A673 (cell line): ENCODE measurements around the gene SPATA33. TPM values are rescaled to one million over a fixed set of nuclear protein-coding genes. Genes with fewer than 3 reads are reported as not detected.
"Not testable (repeated sequence)": the region's sequence is repeated elsewhere in the genome, so short reads cannot be mapped to it uniquely, and the experiment has no call there.

Source experiments
- BruUV-seq: library from RNA; stranded (reverse); fragments of 400-500 nt; replicated peaks from 2 replicates; lab custom pipeline; 2021; lab: Mats Ljungman, UMichigan
- CTCF ChIA-PET: fragments of 300-600 bp; sonication (Branson Sonifier 250); formaldehyde crosslinking; loops from one replicate; lab custom pipeline; 2022; ENCODE audit warnings: antibody characterized with exemption; lab: Charles Lee
- POLR2A ChIA-PET: fragments of 300-600 bp; sonication (Branson Sonifier 250); formaldehyde crosslinking; loops from one replicate; lab custom pipeline; 2022; ENCODE audit warnings: antibody characterized with exemption; ENCODE audit not compliant: low non-redundant PET; lab: Charles Lee
- DNase-seq: peaks from one replicate; pipeline ENCODE4 v3.0.0-alpha.2; 2015; ENCODE audit warnings: low spot score
- H3K27ac ChIP-seq: fragments of 200-600 bp; sonication (generic); 2 replicates; pipeline ENCODE4 v1.5.1; 2016; ENCODE audit warnings: mixed run types, low read depth, mild to moderate bottlenecking, mixed read lengths, antibody characterized with exemption, low read length; ENCODE audit not compliant: poor library complexity, severe bottlenecking
- H3K27me3 ChIP-seq: fragments of 200-600 bp; sonication (generic); replicated peaks from 2 replicates; pipeline ENCODE4 v1.6.1; 2017; ENCODE audit warnings: mixed run types, low read depth, mild to moderate bottlenecking, mixed read lengths, antibody characterized with exemption, low read length; ENCODE audit not compliant: insufficient read depth, poor library complexity
- H3K36me3 ChIP-seq: fragments of 200-600 bp; sonication (generic); 2 replicates; pipeline ENCODE4 v1.6.1; 2016; ENCODE audit warnings: mixed run types, mild to moderate bottlenecking, mixed read lengths, antibody characterized with exemption, low read length; ENCODE audit not compliant: insufficient read depth, poor library complexity, severe bottlenecking
- H3K4me1 ChIP-seq: fragments of 200-600 bp; sonication (generic); 2 replicates; pipeline ENCODE4 v1.6.1; 2017; ENCODE audit warnings: mixed run types, mild to moderate bottlenecking, mixed read lengths, antibody characterized with exemption, low read length; ENCODE audit not compliant: insufficient read depth, poor library complexity, severe bottlenecking
- H3K4me3 ChIP-seq: fragments of 200-600 bp; sonication (generic); 2 replicates; pipeline ENCODE4 v1.5.1; 2016; ENCODE audit warnings: low read depth, mixed run types, mild to moderate bottlenecking, mixed read lengths, low read length; ENCODE audit not compliant: poor library complexity, severe bottlenecking
- H3K9me3 ChIP-seq: fragments of 200-600 bp; sonication (generic); 2 replicates; pipeline ENCODE4 v1.6.1; 2016; ENCODE audit warnings: mixed run types, low read depth, mild to moderate bottlenecking, mixed read lengths, antibody characterized with exemption, low read length; ENCODE audit not compliant: poor library complexity, severe bottlenecking
- CTCF ChIP-seq: fragments of 300-800, 200-600 bp; sonication (generic); conservative IDR thresholded peaks from 2 replicates; pipeline ENCODE4 v1.5.1; 2017; ENCODE audit warnings: low read depth, mild to moderate bottlenecking, antibody characterized with exemption, low read length, moderate library complexity, mixed read lengths
- EZH2 ChIP-seq: fragments of 200-600 bp; sonication (generic); IDR thresholded peaks from 2 replicates; pipeline ENCODE4 v1.6.1; 2017; ENCODE audit warnings: borderline replicate concordance, low read depth, mild to moderate bottlenecking, mixed read lengths, antibody characterized with exemption, low read length; ENCODE audit not compliant: poor library complexity, severe bottlenecking
- intact Hi-C: fragments of 100-400 bp; cut with micrococcal nuclease; formaldehyde crosslinking; loops from one replicate; pipeline ENCODE4 v1.10.0; 2022; ENCODE audit not compliant: unreplicated experiment
- total RNA-seq: library from RNA; stranded (reverse); gene quantifications from 2 replicates; pipeline ENCODE4 v1.2.3, GENCODE V29; 2021

Gene SPATA33
- total RNA-seq, 1 experiment from 2014 or later = 46.7 TPM

- Histone ChIP-seq H3K9me3 (no peaks in the 10 kb centered on the region), H3K27me3 (no peaks in the 10 kb centered on the region), H3K4me3 (peak overlapping the region; percentile 96), H3K36me3 (peaks cover 26% of the 10 kb centered on the region), H3K4me1 (peaks cover 18% of the 10 kb centered on the region), H3K27ac (peak overlapping the region; percentile 85)
- ChIA-PET POLR2A (no interaction called here), CTCF (no interaction called here)
- DNase-seq = no peak
- no TSS peak for BruUV-seq
- no peak for TF ChIP-seq CTCF
- TF ChIP-seq EZH2 = no peak
- intact Hi-C loops = no loop called here
These were observed 714 bp downstream of the SPATA33 start for GRCh38 chr16:89658221-89658879.

- H3K4me1 ChIP-seq = peaks cover 18% of the 10 kb centered on the region
- no peak overlapping the region for H3K27ac ChIP-seq
- ChIA-PET CTCF (no interaction called here), POLR2A (no interaction called here)
- no peak for DNase-seq
- BruUV-seq = no TSS peak
- peaks cover 30% of the 10 kb centered on the region for H3K36me3 ChIP-seq
- H3K4me3 ChIP-seq = no peak overlapping the region
- intact Hi-C loops = no loop called here
- no peaks in the 10 kb centered on the region for H3K9me3 ChIP-seq
- TF ChIP-seq CTCF (no peak), EZH2 (no peak)
- H3K27me3 ChIP-seq = no peaks in the 10 kb centered on the region
These were observed 2.5 kb downstream of the SPATA33 start for GRCh38 chr16:89660146-89660545.

GRCh38 chr16:89661215-89661614 is 3.6 kb downstream of the SPATA33 start:
- ChIA-PET POLR2A (no interaction called here), CTCF (no interaction called here)
- TF ChIP-seq EZH2 = no peak
- TF ChIP-seq CTCF = no peak
- Histone ChIP-seq H3K4me1 (peaks cover 18% of the 10 kb centered on the region), H3K4me3 (no peak overlapping the region), H3K36me3 (peaks cover 30% of the 10 kb centered on the region), H3K9me3 (no peaks in the 10 kb centered on the region), H3K27me3 (no peaks in the 10 kb centered on the region), H3K27ac (no peak overlapping the region)
- no TSS peak for BruUV-seq
- DNase-seq = no peak
- intact Hi-C loops = no loop called here

GRCh38 chr16:89664238-89664637 is 6.6 kb downstream of the SPATA33 start:
- POLR2A ChIA-PET, DNase-seq, intact Hi-C loops, BruUV-seq, CTCF ChIA-PET, H3K4me1 ChIP-seq, H3K4me3 ChIP-seq, H3K9me3 ChIP-seq, H3K27me3 ChIP-seq: not testable (repeated sequence)
- peak overlapping the region; percentile 23 for H3K27ac ChIP-seq
- peaks cover 28% of the 10 kb centered on the region for H3K36me3 ChIP-seq
